Lower leg skin (tissue), 3 donors: ENCODE measurements around the gene NR6A1.

ENCODE experiments used
- CTCF ChIP-seq, 3 donors: fragments of 450-650 bp; IDR thresholded peaks; one replicate each; pipeline ENCODE4 v1.5.1; 2016; ENCODE audit warnings: antibody characterized with exemption in 3 of 3, mild to moderate bottlenecking in 3 of 3, moderate library complexity in 2 of 3
- POLR2A ChIP-seq, 2 donors: fragments of 450-650 bp; IDR thresholded peaks; one replicate each; pipeline ENCODE4 v1.6.1; 2016 to 2017; ENCODE audit warnings: antibody characterized with exemption in 2 of 2, mild to moderate bottlenecking in 1 of 2, moderate library complexity in 1 of 2

- TF ChIP-seq CTCF (IDR thresholded peaks at IDR 0.05) = no peak
- TF ChIP-seq POLR2A (IDR thresholded peaks at IDR 0.05) = no peak
Measured at GRCh38 chr9:124616961-124617360, 154.2 kb downstream of the NR6A1 start.
